ENCODE data around the gene BCL7C. TPM values are rescaled to one million over a fixed set of nuclear protein-coding genes. Genes with fewer than 3 reads are reported as not detected.

Gene BCL7C
- total RNA-seq, 1 donor from 2014 or later, result 46.3 TPM

DNA sequence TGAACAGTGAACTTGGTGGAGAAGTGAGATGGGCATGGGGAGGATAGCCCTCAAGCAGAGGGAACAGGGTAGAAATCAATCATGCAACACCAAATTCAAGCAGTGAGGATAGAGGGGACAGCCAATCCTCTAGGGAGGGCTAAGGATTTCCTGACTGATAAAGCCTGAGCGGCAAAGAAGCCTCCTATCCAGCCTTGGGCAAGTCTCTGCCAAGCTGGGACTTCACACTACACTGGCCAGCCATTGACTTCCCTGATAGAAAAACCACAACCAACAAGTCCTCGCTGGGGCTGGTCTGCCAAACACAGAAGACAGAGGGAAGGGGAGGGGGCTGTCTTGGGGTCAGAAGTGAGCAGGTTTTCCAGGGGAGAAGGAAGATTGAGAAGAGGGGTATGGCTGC, 27.0 kb upstream of the BCL7C start:
- no peak overlapping the region for H3K4me3 ChIP-seq (ENCODE audit: low read depth, low read length)
- no peak for DNase-seq (ENCODE audit: low read depth)
- H3K27me3 ChIP-seq (ENCODE audit: control insufficient read depth, insufficient read depth, low read length), result no peaks in the 10 kb centered on the region
- H3K36me3 ChIP-seq (ENCODE audit: control insufficient read depth, insufficient read depth, low read length), result no peaks in the 10 kb centered on the region
- TF ChIP-seq CTCF (IDR thresholded peaks at IDR 0.05; ENCODE audit: insufficient read depth, low read length, poor library complexity, severe bottlenecking), result no peak

DNA sequence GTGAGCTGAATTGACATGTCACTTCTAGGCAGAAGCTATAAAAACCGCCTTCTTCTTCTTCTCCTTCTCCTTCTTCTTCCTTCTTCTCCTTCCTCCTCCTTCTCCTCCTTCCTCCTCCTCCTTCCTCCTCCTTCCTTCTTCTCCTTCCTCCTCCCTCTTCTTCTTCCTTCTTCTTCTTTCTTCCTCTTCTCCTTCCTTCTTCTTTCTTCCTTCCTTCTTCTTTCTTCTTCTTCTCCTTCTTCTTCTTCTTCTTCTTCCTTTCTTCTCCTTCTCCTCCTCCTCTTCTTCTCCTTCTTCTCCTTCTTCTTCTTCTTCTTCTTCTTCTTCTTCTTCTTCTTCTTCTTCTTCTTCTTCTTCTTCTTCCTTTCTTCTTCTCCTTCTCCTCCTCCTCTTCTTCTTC, 24.7 kb upstream of the BCL7C start:
- no peak overlapping the region for H3K4me3 ChIP-seq (ENCODE audit: low read depth, low read length)
- DNase-seq (ENCODE audit: low read depth), result no peak
- no peak for TF ChIP-seq CTCF (IDR thresholded peaks at IDR 0.05; ENCODE audit: insufficient read depth, low read length, poor library complexity, severe bottlenecking)
- no peaks in the 10 kb centered on the region for H3K36me3 ChIP-seq (ENCODE audit: control insufficient read depth, insufficient read depth, low read length)
- H3K27me3 ChIP-seq (ENCODE audit: control insufficient read depth, insufficient read depth, low read length), result no peaks in the 10 kb centered on the region

- no peaks in the 10 kb centered on the region for H3K36me3 ChIP-seq (ENCODE audit: control insufficient read depth, insufficient read depth, low read length)
- no peak for TF ChIP-seq CTCF (IDR thresholded peaks at IDR 0.05; ENCODE audit: insufficient read depth, low read length, poor library complexity, severe bottlenecking)
- no peaks in the 10 kb centered on the region for H3K27me3 ChIP-seq (ENCODE audit: control insufficient read depth, insufficient read depth, low read length)
- H3K4me3 ChIP-seq (ENCODE audit: low read depth, low read length), result no peak overlapping the region
- DNase-seq (ENCODE audit: low read depth), result no peak
These were observed 21.0 kb upstream of the BCL7C start for GRCh38 chr16:30914830-30915229.

- DNase-seq (ENCODE audit: low read depth), result no peak
- TF ChIP-seq CTCF (IDR thresholded peaks at IDR 0.05; ENCODE audit: insufficient read depth, low read length, poor library complexity, severe bottlenecking), result no peak
- no peak overlapping the region for H3K4me3 ChIP-seq (ENCODE audit: low read depth, low read length)
- H3K36me3 ChIP-seq (ENCODE audit: control insufficient read depth, insufficient read depth, low read length), result no peaks in the 10 kb centered on the region
- H3K27me3 ChIP-seq (ENCODE audit: control insufficient read depth, insufficient read depth, low read length), result no peaks in the 10 kb centered on the region
These were observed 19.0 kb upstream of the BCL7C start for GRCh38 chr16:30912794-30913412.

DNA sequence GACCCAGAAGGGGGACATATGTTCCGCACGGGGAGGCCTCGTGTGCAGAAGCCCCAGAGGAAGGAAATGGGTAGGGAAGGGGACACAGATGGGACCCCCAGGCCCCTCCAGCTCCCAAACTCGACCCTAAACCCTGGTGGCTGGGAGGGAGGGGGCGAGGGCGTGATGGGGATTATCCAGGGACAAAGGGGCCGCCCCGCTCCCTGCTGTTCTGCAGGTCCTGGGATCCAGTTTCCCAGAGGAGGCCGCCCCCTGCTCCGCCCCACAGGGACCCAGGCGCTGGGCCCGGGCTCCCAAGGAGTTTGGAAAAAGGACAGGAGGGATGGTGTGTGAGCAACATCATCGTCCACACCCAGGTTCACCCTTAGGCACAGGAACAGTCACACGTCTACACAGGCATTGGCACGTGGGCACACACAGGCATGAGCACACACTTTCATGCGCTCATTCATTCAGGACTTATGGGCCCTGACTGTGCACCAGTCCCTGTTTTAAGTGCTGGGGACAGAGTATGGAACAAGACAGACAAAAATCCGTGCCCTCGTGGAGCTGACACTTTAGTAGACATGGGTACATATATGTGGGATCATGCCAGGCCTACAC, 16.7 kb upstream of the BCL7C start:
- no peak for DNase-seq (ENCODE audit: low read depth)
- no peak for TF ChIP-seq CTCF (IDR thresholded peaks at IDR 0.05; ENCODE audit: insufficient read depth, low read length, poor library complexity, severe bottlenecking)
- Histone ChIP-seq H3K36me3 (ENCODE audit: control insufficient read depth, insufficient read depth, low read length) (no peaks in the 10 kb centered on the region), H3K4me3 (ENCODE audit: low read depth, low read length) (no peak overlapping the region), H3K27me3 (ENCODE audit: control insufficient read depth, insufficient read depth, low read length) (no peaks in the 10 kb centered on the region)

GRCh38 chr16:30907064-30907463, 13.2 kb upstream of the BCL7C start:
- Histone ChIP-seq H3K36me3 (ENCODE audit: control insufficient read depth, insufficient read depth, low read length) (no peaks in the 10 kb centered on the region), H3K4me3 (ENCODE audit: low read depth, low read length) (no peak overlapping the region), H3K27me3 (ENCODE audit: control insufficient read depth, insufficient read depth, low read length) (no peaks in the 10 kb centered on the region)
- DNase-seq (ENCODE audit: low read depth), result no peak
- no peak for TF ChIP-seq CTCF (IDR thresholded peaks at IDR 0.05; ENCODE audit: insufficient read depth, low read length, poor library complexity, severe bottlenecking)

Measured in kidney epithelial cell (primary cell).